Neural cell (in vitro differentiated cells): ENCODE data around the gene NOTCH2NLA.
"Not testable (repeated sequence)": the region's sequence is repeated elsewhere in the genome, so short reads cannot be mapped to it uniquely, and the experiment has no call there.

Experiments
- CTCF ChIP-seq: fragments of 450-650 bp; IDR thresholded peaks from 2 replicates; pipeline ENCODE4 v1.5.1; 2014; ENCODE audit warnings: antibody characterized with exemption, mild to moderate bottlenecking, moderate library complexity; ENCODE audit not compliant: poor library complexity, severe bottlenecking
- EZH2 ChIP-seq: fragments of 200-600, 300-800 bp; shearing (Covaris generic), sonication (generic); IDR thresholded peaks from 2 replicates; pipeline ENCODE4 v1.6.1; 2014; ENCODE audit warnings: antibody characterized with exemption, low read length, borderline replicate concordance, mild to moderate bottlenecking; ENCODE audit not compliant: insufficient read depth, poor library complexity, severe bottlenecking
- MXI1 ChIP-seq: fragments of 450-650 bp; conservative IDR thresholded peaks from 2 replicates; pipeline ENCODE4 v1.6.1; 2014; ENCODE audit warnings: antibody characterized with exemption, mild to moderate bottlenecking; ENCODE audit not compliant: poor library complexity, severe bottlenecking
- POLR2AphosphoS5 ChIP-seq: IDR thresholded peaks from 2 replicates; pipeline ENCODE4 v1.6.1; 2012
- RAD21 ChIP-seq: fragments of 450-650 bp; conservative IDR thresholded peaks from 2 replicates; pipeline ENCODE4 v1.6.1; 2014; ENCODE audit warnings: antibody characterized with exemption, mild to moderate bottlenecking, moderate library complexity
- REST ChIP-seq: IDR thresholded peaks from 2 replicates; pipeline ENCODE4 v1.6.1; 2012; ENCODE audit warnings: borderline replicate concordance
- TAF1 ChIP-seq: IDR thresholded peaks from 2 replicates; pipeline ENCODE4 v1.6.1; 2012; ENCODE audit warnings: low read depth

- TF ChIP-seq CTCF, MXI1, REST, TAF1, EZH2, POLR2AphosphoS5, RAD21: not testable (repeated sequence)
Observed at GRCh38 chr1:146228144-146228682, 608 bp downstream of the NOTCH2NLA start.
